ENCODE measurements around the gene IKZF1. TPM values are rescaled to one million over a fixed set of nuclear protein-coding genes. Genes with fewer than 3 reads are reported as not detected.

IKZF1 gene
- total RNA-seq, 1 donor from 2014 or later: 2.0 TPM

DNA sequence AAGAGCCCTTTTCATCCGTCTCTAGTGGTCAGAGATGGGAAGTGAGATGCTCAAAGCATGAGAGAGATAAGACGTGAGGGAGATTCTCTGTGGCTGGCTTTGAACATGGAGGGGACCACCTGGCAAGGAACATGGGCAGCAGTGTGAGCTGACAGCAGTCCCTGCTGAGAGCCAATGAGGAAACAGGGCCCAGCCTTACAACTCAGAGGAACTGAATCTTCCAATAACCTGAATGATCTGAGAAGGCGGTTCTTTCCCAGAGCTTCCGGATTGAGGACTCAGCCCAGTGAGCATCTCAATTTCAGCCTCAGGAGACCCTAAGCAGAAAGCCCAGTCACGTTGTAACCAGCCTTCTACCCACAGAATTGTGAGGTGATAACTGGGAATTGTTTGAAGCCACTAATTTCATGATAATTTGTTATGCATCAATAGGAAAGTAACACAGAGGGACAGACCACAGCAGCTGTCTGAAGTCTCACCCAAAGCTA lies 33.9 kb upstream of the IKZF1 start:
- Mint-ChIP-seq H3K4me1 (ENCODE audit: unreplicated experiment) (no peaks in the 10 kb centered on the region), H3K36me3 (no peaks in the 10 kb centered on the region), H3K9me3 (peaks cover 4% of the 10 kb centered on the region), H3K4me3 (no peak overlapping the region), H3K27ac (no peak overlapping the region), H3K27me3 (peaks cover 13% of the 10 kb centered on the region)
- TF ChIP-seq, protein P1, sequence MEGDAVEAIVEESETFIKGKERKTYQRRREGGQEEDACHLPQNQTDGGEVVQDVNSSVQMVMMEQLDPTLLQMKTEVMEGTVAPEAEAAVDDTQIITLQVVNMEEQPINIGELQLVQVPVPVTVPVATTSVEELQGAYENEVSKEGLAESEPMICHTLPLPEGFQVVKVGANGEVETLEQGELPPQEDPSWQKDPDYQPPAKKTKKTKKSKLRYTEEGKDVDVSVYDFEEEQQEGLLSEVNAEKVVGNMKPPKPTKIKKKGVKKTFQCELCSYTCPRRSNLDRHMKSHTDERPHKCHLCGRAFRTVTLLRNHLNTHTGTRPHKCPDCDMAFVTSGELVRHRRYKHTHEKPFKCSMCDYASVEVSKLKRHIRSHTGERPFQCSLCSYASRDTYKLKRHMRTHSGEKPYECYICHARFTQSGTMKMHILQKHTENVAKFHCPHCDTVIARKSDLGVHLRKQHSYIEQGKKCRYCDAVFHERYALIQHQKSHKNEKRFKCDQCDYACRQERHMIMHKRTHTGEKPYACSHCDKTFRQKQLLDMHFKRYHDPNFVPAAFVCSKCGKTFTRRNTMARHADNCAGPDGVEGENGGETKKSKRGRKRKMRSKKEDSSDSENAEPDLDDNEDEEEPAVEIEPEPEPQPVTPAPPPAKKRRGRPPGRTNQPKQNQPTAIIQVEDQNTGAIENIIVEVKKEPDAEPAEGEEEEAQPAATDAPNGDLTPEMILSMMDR (conservative IDR thresholded peaks at IDR 0.05): no peak
- DNase-seq (ENCODE audit: extremely low spot score, unreplicated experiment): no peak

DNA sequence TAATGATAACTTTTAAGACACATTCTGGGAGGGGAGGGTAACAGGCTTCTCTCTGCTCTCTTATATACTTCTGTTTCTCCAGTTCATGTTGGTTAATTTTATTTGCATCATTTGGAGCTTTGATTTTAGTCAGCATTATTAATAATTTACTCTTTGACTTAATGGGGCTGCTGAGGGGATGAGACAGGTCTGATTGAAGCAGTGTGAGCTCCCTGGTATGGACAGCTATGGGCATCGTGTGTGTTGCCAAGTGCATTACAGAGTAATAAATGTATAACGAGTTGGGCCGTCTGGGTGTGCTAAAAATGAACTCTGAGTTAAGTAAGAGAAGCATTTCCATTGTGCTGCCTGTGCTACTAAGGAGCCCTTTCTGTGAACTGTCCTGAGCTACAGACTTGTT lies 31.7 kb upstream of the IKZF1 start:
- H3K27me3 Mint-ChIP-seq: peaks cover 18% of the 10 kb centered on the region
- TF ChIP-seq, protein P1 (conservative IDR thresholded peaks at IDR 0.05): no peak
- H3K4me3 Mint-ChIP-seq: no peak overlapping the region
- H3K4me1 Mint-ChIP-seq (ENCODE audit: unreplicated experiment): no peaks in the 10 kb centered on the region
- peaks cover 4% of the 10 kb centered on the region for H3K9me3 Mint-ChIP-seq
- no peak for DNase-seq (ENCODE audit: extremely low spot score, unreplicated experiment)
- no peaks in the 10 kb centered on the region for H3K36me3 Mint-ChIP-seq
- H3K27ac Mint-ChIP-seq: no peak overlapping the region

DNA sequence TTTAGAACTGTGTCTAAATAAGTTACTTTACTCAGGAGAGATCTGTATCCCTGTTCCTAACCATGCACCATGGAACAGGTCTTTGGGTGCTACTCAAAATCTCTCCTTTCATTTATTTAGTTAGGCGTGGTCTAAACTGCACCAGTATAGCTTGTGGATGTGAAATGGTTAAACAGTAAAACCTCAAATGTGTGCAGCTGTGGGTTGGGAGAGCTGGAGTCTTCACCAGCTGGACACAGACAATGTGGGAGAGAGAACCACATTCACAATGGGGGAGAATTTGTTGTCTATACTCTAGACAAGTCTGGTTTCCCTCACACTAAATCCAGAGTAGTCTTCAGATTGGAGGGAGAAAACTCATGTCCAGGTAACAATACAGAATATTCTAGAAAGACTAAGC lies 31.2 kb upstream of the IKZF1 start:
- Mint-ChIP-seq H3K27ac (no peak overlapping the region), H3K9me3 (peaks cover 4% of the 10 kb centered on the region), H3K4me1 (ENCODE audit: unreplicated experiment) (no peaks in the 10 kb centered on the region), H3K27me3 (peaks cover 18% of the 10 kb centered on the region), H3K36me3 (no peaks in the 10 kb centered on the region), H3K4me3 (no peak overlapping the region)
- no peak for DNase-seq (ENCODE audit: extremely low spot score, unreplicated experiment)
- TF ChIP-seq, protein P1 (conservative IDR thresholded peaks at IDR 0.05): no peak

DNA sequence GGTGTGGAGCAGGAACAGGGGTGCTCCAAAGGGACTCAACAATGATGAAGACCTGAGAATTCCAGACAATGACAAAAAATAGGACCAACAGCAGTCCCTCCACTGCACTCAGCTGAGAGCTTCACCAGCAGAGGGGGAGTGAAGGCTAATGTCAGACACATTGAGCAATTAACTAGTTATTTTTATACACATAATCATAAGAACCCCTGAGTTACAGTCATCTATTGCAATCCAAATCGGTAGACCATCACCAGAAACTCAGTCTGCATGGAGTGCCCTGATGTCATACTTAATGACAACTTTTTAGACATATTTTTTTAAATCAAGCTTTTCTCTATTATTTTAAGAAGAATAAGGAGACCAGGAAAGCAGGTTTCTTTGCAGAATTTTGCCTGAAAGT lies 30.6 kb upstream of the IKZF1 start:
- Mint-ChIP-seq H3K4me3 (no peak overlapping the region), H3K9me3 (peaks cover 4% of the 10 kb centered on the region), H3K27ac (no peak overlapping the region), H3K27me3 (peaks cover 20% of the 10 kb centered on the region), H3K36me3 (no peaks in the 10 kb centered on the region), H3K4me1 (ENCODE audit: unreplicated experiment) (no peaks in the 10 kb centered on the region)
- DNase-seq (ENCODE audit: extremely low spot score, unreplicated experiment): no peak
- TF ChIP-seq, protein P1 (conservative IDR thresholded peaks at IDR 0.05): no peak

DNA sequence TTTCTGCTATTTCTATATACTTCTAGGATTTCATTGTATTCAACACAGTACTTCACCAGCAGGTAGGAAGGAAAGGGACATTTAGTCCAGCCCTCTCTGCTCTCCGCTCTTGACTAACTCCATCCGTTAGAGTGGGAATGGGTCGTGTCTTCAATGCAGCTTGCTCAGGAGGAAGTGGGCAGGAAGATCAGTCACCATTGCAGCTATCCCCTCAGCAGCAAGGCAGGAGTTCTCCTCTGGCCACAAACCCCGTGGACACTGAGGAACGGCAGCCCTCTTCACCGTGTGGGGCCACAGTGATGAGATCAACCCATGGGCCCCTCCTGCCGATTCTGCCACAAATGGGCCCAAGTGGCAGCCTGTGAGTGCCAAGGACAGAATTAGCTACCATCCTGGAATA lies 30.2 kb upstream of the IKZF1 start:
- Mint-ChIP-seq H3K9me3 (peaks cover 4% of the 10 kb centered on the region), H3K4me1 (ENCODE audit: unreplicated experiment) (no peaks in the 10 kb centered on the region), H3K4me3 (no peak overlapping the region), H3K27me3 (peaks cover 24% of the 10 kb centered on the region), H3K36me3 (no peaks in the 10 kb centered on the region), H3K27ac (no peak overlapping the region)
- TF ChIP-seq, protein P1 (conservative IDR thresholded peaks at IDR 0.05): no peak
- DNase-seq (ENCODE audit: extremely low spot score, unreplicated experiment): no peak

DNA sequence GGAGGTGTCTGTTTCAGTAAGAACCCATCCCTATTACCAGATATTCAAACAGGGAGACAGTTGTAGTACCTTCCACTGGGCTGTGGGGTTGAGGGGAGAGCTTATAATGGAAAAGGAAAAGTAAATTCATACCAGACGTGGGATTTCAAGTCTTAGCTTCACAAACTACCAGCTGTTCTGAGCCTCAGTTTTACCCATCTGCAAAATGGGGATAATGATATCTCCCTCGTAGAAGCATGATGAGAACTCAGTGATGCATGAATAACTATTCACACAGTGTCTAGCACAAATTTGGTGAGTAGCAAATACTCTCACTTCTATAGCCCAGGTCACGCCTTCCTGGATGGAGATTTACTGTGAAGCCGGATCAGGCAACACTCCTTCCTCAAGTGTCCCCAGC lies 29.1 kb upstream of the IKZF1 start:
- H3K9me3 Mint-ChIP-seq: peaks cover under 1% of the 10 kb centered on the region
- no peak overlapping the region for H3K27ac Mint-ChIP-seq
- H3K4me3 Mint-ChIP-seq: no peak overlapping the region
- no peak for DNase-seq (ENCODE audit: extremely low spot score, unreplicated experiment)
- peaks cover 21% of the 10 kb centered on the region for H3K27me3 Mint-ChIP-seq
- TF ChIP-seq, protein P1 (conservative IDR thresholded peaks at IDR 0.05): no peak
- no peaks in the 10 kb centered on the region for H3K36me3 Mint-ChIP-seq
- H3K4me1 Mint-ChIP-seq (ENCODE audit: unreplicated experiment): no peaks in the 10 kb centered on the region

Measured in type B pancreatic cell (in vitro differentiated cells).